Right renal cortex interstitium (tissue), 3 donors: ENCODE data around the gene FSCN2. TPM values are rescaled to one million over a fixed set of nuclear protein-coding genes. Genes with fewer than 3 reads are reported as not detected.

ENCODE experiments used
- polyA plus RNA-seq, 3 donors: library from polyadenylated mRNA; unstranded; fragments of 120-200 nt; gene quantifications; one replicate each; pipeline ENCODE4 v1.2.1, GENCODE V29; 2013; ENCODE audit not compliant: insufficient read length in 3 of 3

Gene FSCN2
- polyA plus RNA-seq, 3 donors: 1.00 to 1.2 (median 1.1) TPM

Other genes starting within 250 kb of the FSCN2 start
- 10 to 100 TPM; 45.1 to 55.0 (median 46.6) TPM for gene SLC38A10, start 233.1 kb upstream of the FSCN2 start, polyA plus RNA-seq
- 10 to 100 TPM; 13.4 to 15.8 (median 15.2) TPM for gene BAHCC1, start 132.9 kb upstream of the FSCN2 start, polyA plus RNA-seq
- 1,000 to 10,000 TPM; 2,985 to 3,420 (median 3,066) TPM for gene ACTG1, start 15.6 kb upstream of the FSCN2 start, polyA plus RNA-seq
- 10 to 100 TPM; 17.0 to 18.1 (median 17.4) TPM for gene FAAP100, start 24.0 kb downstream of the FSCN2 start, polyA plus RNA-seq
- gene NPLOC4, start 108.7 kb downstream of the FSCN2 start, polyA plus RNA-seq: 10 to 100 TPM; 51.7 to 55.7 (median 52.5) TPM
- gene TSPAN10, start 108.8 kb downstream of the FSCN2 start, polyA plus RNA-seq: 1 to 10 TPM; 2.3 to 4.5 (median 2.3) TPM
- 10 to 100 TPM; 11.6 to 14.9 (median 12.7) TPM for gene PDE6G, start 128.2 kb downstream of the FSCN2 start, polyA plus RNA-seq
- 10 to 100 TPM; 13.3 to 16.2 (median 14.9) TPM for gene OXLD1, start 138.2 kb downstream of the FSCN2 start, polyA plus RNA-seq
- 10 to 100 TPM; 11.4 to 12.3 (median 11.4) TPM for gene CCDC137, start 138.4 kb downstream of the FSCN2 start, polyA plus RNA-seq
- gene ARL16, start 155.4 kb downstream of the FSCN2 start, polyA plus RNA-seq: 10 to 100 TPM; 38.8 to 50.9 (median 44.0) TPM
- gene HGS, start 155.6 kb downstream of the FSCN2 start, polyA plus RNA-seq: 10 to 100 TPM; 83.0 to 88.6 (median 86.7) TPM
- 10 to 100 TPM; 38.3 to 44.0 (median 43.9) TPM for gene MRPL12, start 175.0 kb downstream of the FSCN2 start, polyA plus RNA-seq
- 10 to 100 TPM; 10.7 to 13.9 (median 11.3) TPM for gene SLC25A10, start 183.9 kb downstream of the FSCN2 start, polyA plus RNA-seq